ENCODE measurements around the gene RSBN1L.

DNA sequence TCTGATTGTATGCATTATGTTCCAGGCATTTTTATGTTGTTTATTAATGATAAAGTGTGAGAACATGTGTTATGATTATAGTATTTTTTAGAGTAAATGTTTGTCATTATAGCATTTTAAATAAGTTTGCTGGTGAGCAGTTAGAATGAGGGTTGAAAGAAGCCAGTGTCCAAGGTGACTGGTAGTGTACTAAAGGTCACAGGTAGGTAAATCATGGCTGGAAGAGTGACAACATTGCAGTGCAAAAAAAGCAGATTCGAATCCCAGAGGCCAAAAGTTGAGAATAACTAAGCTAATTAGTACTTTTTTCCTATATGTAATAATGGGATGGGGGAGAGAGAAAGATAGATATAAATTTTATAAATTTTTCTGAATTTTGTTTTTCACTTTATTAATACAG lies 44.0 kb downstream of the RSBN1L start:
- TF ChIP-seq ZFX (IDR thresholded peaks at IDR 0.05) = no peak
- TF ChIP-seq, protein P1, sequence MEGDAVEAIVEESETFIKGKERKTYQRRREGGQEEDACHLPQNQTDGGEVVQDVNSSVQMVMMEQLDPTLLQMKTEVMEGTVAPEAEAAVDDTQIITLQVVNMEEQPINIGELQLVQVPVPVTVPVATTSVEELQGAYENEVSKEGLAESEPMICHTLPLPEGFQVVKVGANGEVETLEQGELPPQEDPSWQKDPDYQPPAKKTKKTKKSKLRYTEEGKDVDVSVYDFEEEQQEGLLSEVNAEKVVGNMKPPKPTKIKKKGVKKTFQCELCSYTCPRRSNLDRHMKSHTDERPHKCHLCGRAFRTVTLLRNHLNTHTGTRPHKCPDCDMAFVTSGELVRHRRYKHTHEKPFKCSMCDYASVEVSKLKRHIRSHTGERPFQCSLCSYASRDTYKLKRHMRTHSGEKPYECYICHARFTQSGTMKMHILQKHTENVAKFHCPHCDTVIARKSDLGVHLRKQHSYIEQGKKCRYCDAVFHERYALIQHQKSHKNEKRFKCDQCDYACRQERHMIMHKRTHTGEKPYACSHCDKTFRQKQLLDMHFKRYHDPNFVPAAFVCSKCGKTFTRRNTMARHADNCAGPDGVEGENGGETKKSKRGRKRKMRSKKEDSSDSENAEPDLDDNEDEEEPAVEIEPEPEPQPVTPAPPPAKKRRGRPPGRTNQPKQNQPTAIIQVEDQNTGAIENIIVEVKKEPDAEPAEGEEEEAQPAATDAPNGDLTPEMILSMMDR (conservative IDR thresholded peaks at IDR 0.05) = no peak
